GM18868 (cell line): ENCODE results near the gene TBC1D10A.
A peak's percentile ranks its signal among the peaks of the same experiment; 100 is the strongest.

Experiments used
- ATAC-seq: cut with Tn5 transposase; IDR thresholded peaks from one replicate; pipeline ENCODE4 v1.9.1; 2021; ENCODE audit warnings: mild to moderate bottlenecking, moderate library complexity; ENCODE audit not compliant: unreplicated experiment

The TBC1D10A gene

GRCh38 chr22:30323246-30323645 is 3.5 kb downstream of the TBC1D10A start:
- ATAC-seq, result no peak

GRCh38 chr22:30321461-30321860 is 5.3 kb downstream of the TBC1D10A start:
- ATAC-seq, result no peak

GRCh38 chr22:30320021-30320556 is 6.7 kb downstream of the TBC1D10A start:
- no peak for ATAC-seq

- ATAC-seq, result no peak
Measured at GRCh38 chr22:30318799-30319419, 7.8 kb downstream of the TBC1D10A start.

- ATAC-seq, result no peak
Measured at GRCh38 chr22:30317778-30318177, 9.0 kb downstream of the TBC1D10A start.

- ATAC-seq, result no peak
Measured at GRCh38 chr22:30315962-30316576, 10.7 kb downstream of the TBC1D10A start.

GRCh38 chr22:30314915-30315314 is 11.8 kb downstream of the TBC1D10A start:
- ATAC-seq, result peak; percentile 46

- no peak for ATAC-seq
Measured at GRCh38 chr22:30313527-30314363, 13.0 kb downstream of the TBC1D10A start.

GRCh38 chr22:30312053-30312452 is 14.7 kb downstream of the TBC1D10A start:
- no peak for ATAC-seq

GRCh38 chr22:30310881-30311771 is 15.6 kb downstream of the TBC1D10A start:
- ATAC-seq, result no peak

GRCh38 chr22:30309951-30310741 is 16.6 kb downstream of the TBC1D10A start:
- ATAC-seq, result peak; percentile 31

GRCh38 chr22:30308518-30309230 is 18.1 kb downstream of the TBC1D10A start:
- ATAC-seq, result no peak

GRCh38 chr22:30308093-30308492 is 18.6 kb downstream of the TBC1D10A start:
- no peak for ATAC-seq

GRCh38 chr22:30307041-30307574 is 19.6 kb downstream of the TBC1D10A start:
- ATAC-seq, result no peak

- ATAC-seq, result no peak
Measured at GRCh38 chr22:30306627-30307011, 20.1 kb downstream of the TBC1D10A start.

- ATAC-seq, result no peak
Measured at GRCh38 chr22:30305906-30306626, 20.7 kb downstream of the TBC1D10A start.

GRCh38 chr22:30305519-30305905 is 21.2 kb downstream of the TBC1D10A start:
- ATAC-seq, result no peak

GRCh38 chr22:30304495-30305244 is 22.1 kb downstream of the TBC1D10A start:
- ATAC-seq, result peak; percentile 32
